Stimulated activated CD8-positive, alpha-beta memory T cell treated with anti-CD3 and anti-CD28 coated beads, Interleukin-12 subunit alpha, Interleukin-12 subunit beta, amount 100 ng/mL, for 24 hours (primary cell): Measurements from ENCODE around the gene CCDC92.

Experiments used
- DNase-seq: peaks from one replicate; pipeline ENCODE4 v3.0.0-alpha.2; 2020; ENCODE audit errors: extremely low read depth

CCDC92 gene

GRCh38 chr12:123972457-123973401 is at the start of gene CCDC92, which contains the start of gene ZNF664:
CCDC92 (minus strand) TSS chr12:123972831; CDS start chr12:123944305, 28,526 bp downstream.
ZNF664 (plus strand) TSS chr12:123973215; CDS start chr12:124012145, 38,930 bp downstream.
- peak; percentile 88 for DNase-seq

- no peak for DNase-seq
These were observed 49.5 kb upstream of the CCDC92 start for GRCh38 chr12:124022161-124022560.

GRCh38 chr12:124021007-124021406 is 48.4 kb upstream of the CCDC92 start:
- DNase-seq: no peak

- no peak for DNase-seq
These were observed 47.9 kb upstream of the CCDC92 start for GRCh38 chr12:124020514-124020949.

- DNase-seq: no peak
These were observed 46.5 kb upstream of the CCDC92 start for GRCh38 chr12:124019115-124019514.

- no peak for DNase-seq
These were observed 45.9 kb upstream of the CCDC92 start for GRCh38 chr12:124018539-124018938.

- DNase-seq: no peak
These were observed 44.4 kb upstream of the CCDC92 start for GRCh38 chr12:124017064-124017463.

- DNase-seq: no peak
These were observed 43.1 kb upstream of the CCDC92 start for GRCh38 chr12:124015494-124016461.

GRCh38 chr12:124013073-124013472 is 40.4 kb upstream of the CCDC92 start:
- DNase-seq: no peak

- no peak for DNase-seq
These were observed 38.9 kb upstream of the CCDC92 start for GRCh38 chr12:124011435-124012115.

- DNase-seq: no peak
These were observed 38.1 kb upstream of the CCDC92 start for GRCh38 chr12:124010687-124011086.

- DNase-seq: no peak
These were observed 37.1 kb upstream of the CCDC92 start for GRCh38 chr12:124009781-124010180.

GRCh38 chr12:124008595-124008994 is 36.0 kb upstream of the CCDC92 start:
- no peak for DNase-seq

GRCh38 chr12:124007826-124008570 is 35.4 kb upstream of the CCDC92 start:
- DNase-seq: no peak

- DNase-seq: no peak
These were observed 34.4 kb upstream of the CCDC92 start for GRCh38 chr12:124006846-124007713.

GRCh38 chr12:124006085-124006845 is 33.6 kb upstream of the CCDC92 start:
- no peak for DNase-seq

- DNase-seq: no peak
These were observed 31.7 kb upstream of the CCDC92 start for GRCh38 chr12:124004233-124004875.

- no peak for DNase-seq
These were observed 30.0 kb upstream of the CCDC92 start for GRCh38 chr12:124002654-124003053.
